PC-3 (cell line): ENCODE measurements around the gene XIRP2. TPM values are rescaled to one million over a fixed set of nuclear protein-coding genes. Genes with fewer than 3 reads are reported as not detected.

Source experiments
- ATAC-seq: fragments of 200-7000 bp; cut with Tn5 transposase; 2 replicates; pipeline ENCODE4 v1.9.1; 2020; ENCODE audit warnings: mild to moderate bottlenecking, moderate library complexity
- BruUV-seq: library from RNA; stranded (reverse); fragments of 400-500 nt; replicated peaks from 2 replicates; lab custom pipeline; 2021; lab: Mats Ljungman, UMichigan
- CTCF ChIA-PET: fragments of 300-600 bp; sonication (Branson Sonifier 250); formaldehyde crosslinking; loops from one replicate; lab custom pipeline; 2022; ENCODE audit warnings: antibody characterized with exemption; lab: Charles Lee
- POLR2A ChIA-PET: fragments of 300-600 bp; sonication (Branson Sonifier 250); formaldehyde crosslinking; loops from one replicate; lab custom pipeline; 2022; ENCODE audit warnings: antibody characterized with exemption; ENCODE audit not compliant: unreplicated experiment; lab: Charles Lee
- DNase-seq: peaks from one replicate; pipeline ENCODE4 v3.0.0-alpha.2; 2015
- H2AFZ ChIP-seq: fragments of 300-600 bp; sonication (generic); 2 replicates; pipeline ENCODE4 v1.6.0; 2016; ENCODE audit warnings: antibody characterized with exemption, low read length
- H3F3A ChIP-seq: fragments of 300-600 bp; sonication (generic); one replicate; pipeline ENCODE4 v1.6.0; 2017; ENCODE audit warnings: antibody characterized with exemption, low read length, control low read depth, mild to moderate bottlenecking; ENCODE audit not compliant: unreplicated experiment
- H3K27ac ChIP-seq: fragments of 300-600 bp; sonication (generic); 2 replicates; pipeline ENCODE4 v1.5.1; 2016; ENCODE audit warnings: mild to moderate bottlenecking, low read length
- H3K27me3 ChIP-seq: fragments of 300-600 bp; sonication (generic); 2 replicates; pipeline ENCODE4 v1.6.1; 2016; ENCODE audit warnings: low read length, mixed read lengths
- H3K36me3 ChIP-seq: fragments of 300-600 bp; sonication (generic); 2 replicates; pipeline ENCODE4 v1.6.1; 2016; ENCODE audit warnings: low read depth, mixed run types, low read length, mixed read lengths
- H3K4me1 ChIP-seq: fragments of 300-600 bp; sonication (generic); 2 replicates; pipeline ENCODE4 v1.5.1; 2016; ENCODE audit warnings: low read length; ENCODE audit not compliant: insufficient read depth
- H3K4me2 ChIP-seq: fragments of 300-600 bp; sonication (generic); 2 replicates; pipeline ENCODE4 v1.6.0; 2016; ENCODE audit warnings: low read length
- H3K4me3 ChIP-seq: fragments of 300-600 bp; sonication (generic); 2 replicates; pipeline ENCODE4 v1.5.1; 2016; ENCODE audit warnings: mild to moderate bottlenecking, low read length, mixed read lengths
- H3K79me2 ChIP-seq: fragments of 300-600 bp; sonication (generic); 2 replicates; pipeline ENCODE4 v1.6.1; 2017; ENCODE audit warnings: low read length, mixed read lengths
- H3K9ac ChIP-seq: fragments of 300-600 bp; sonication (generic); 2 replicates; pipeline ENCODE4 v1.6.0; 2016; ENCODE audit warnings: mild to moderate bottlenecking, low read length
- H3K9me2 ChIP-seq: fragments of 300-600 bp; sonication (generic); replicated peaks from 2 replicates; pipeline ENCODE4 v1.6.1; 2016; ENCODE audit warnings: mixed run types, low read length, mixed read lengths
- H3K9me3 ChIP-seq: fragments of 300-600 bp; sonication (generic); 2 replicates; pipeline ENCODE4 v1.6.1; 2016; ENCODE audit warnings: low read length, mixed read lengths
- H4K20me1 ChIP-seq: fragments of 300-600 bp; sonication (generic); 2 replicates; pipeline ENCODE4 v1.6.1; 2016; ENCODE audit warnings: low read length, mixed read lengths
- EZH2 ChIP-seq: fragments of 300-600 bp; sonication (generic); IDR thresholded peaks from one replicate; pipeline ENCODE4 v1.6.1; 2017; ENCODE audit warnings: antibody characterized with exemption, mild to moderate bottlenecking, low read length; ENCODE audit not compliant: unreplicated experiment
- EZH2phosphoT487 ChIP-seq: fragments of 300-600 bp; sonication (generic); IDR thresholded peaks from 2 replicates; pipeline ENCODE4 v1.6.1; 2018; ENCODE audit warnings: mild to moderate bottlenecking, antibody characterized with exemption, low read length, borderline replicate concordance
- intact Hi-C: fragments of 100-400 bp; cut with micrococcal nuclease; formaldehyde crosslinking; loops from 2 replicates; pipeline ENCODE4 v1.9.0; 2023
- total RNA-seq: library from RNA; depleted of rRNA; stranded (reverse); fragments of >200 nt; gene quantifications from 2 replicates; pipeline ENCODE4 v1.2.3, GENCODE V29; 2014
- TF ChIP-seq, protein P1 (sequence below): fragments of 300-600 bp; sonication (generic); conservative IDR thresholded peaks from 2 replicates; pipeline ENCODE4 v1.5.1; 2017; ENCODE audit warnings: antibody characterized with exemption, low read depth, mild to moderate bottlenecking, low read length

The XIRP2 gene
- total RNA-seq, 1 experiment from 2014 or later = 0.11 TPM

DNA sequence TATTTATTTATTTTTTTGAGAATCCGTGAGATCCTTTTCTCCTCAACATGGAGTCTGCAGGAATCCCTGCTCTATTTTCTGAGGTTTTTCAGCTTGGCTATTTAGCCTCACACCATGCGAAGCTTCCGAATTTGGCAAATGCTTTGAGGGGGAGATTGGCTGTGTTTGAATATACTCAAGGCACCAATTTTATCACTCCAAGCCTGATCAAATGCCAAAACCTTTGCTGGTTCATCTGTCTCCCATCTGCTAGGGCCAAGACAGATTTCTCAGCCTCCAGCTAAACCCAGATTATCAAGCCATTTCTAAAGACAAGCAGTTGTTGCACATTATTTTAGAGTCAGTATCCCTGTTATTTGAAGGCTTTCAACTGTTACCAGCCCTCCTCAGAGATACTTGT, 295.7 kb downstream of the XIRP2 start:
- TF ChIP-seq, protein P1, sequence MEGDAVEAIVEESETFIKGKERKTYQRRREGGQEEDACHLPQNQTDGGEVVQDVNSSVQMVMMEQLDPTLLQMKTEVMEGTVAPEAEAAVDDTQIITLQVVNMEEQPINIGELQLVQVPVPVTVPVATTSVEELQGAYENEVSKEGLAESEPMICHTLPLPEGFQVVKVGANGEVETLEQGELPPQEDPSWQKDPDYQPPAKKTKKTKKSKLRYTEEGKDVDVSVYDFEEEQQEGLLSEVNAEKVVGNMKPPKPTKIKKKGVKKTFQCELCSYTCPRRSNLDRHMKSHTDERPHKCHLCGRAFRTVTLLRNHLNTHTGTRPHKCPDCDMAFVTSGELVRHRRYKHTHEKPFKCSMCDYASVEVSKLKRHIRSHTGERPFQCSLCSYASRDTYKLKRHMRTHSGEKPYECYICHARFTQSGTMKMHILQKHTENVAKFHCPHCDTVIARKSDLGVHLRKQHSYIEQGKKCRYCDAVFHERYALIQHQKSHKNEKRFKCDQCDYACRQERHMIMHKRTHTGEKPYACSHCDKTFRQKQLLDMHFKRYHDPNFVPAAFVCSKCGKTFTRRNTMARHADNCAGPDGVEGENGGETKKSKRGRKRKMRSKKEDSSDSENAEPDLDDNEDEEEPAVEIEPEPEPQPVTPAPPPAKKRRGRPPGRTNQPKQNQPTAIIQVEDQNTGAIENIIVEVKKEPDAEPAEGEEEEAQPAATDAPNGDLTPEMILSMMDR = no peak
- TF ChIP-seq EZH2 (no peak), EZH2phosphoT487 (no peak)
- BruUV-seq = no TSS peak
- POLR2A ChIA-PET = no interaction called here
- H3K36me3 ChIP-seq = no peaks in the 10 kb centered on the region
- no peak overlapping the region for H3K4me2 ChIP-seq
- ATAC-seq = no peak
- peaks cover 21% of the 10 kb centered on the region for H3K4me1 ChIP-seq
- H3K9ac ChIP-seq = no peak overlapping the region
- no peak for DNase-seq
- intact Hi-C loops = no loop called here
- H3K9me2 ChIP-seq = no peaks in the 10 kb centered on the region
- H2AFZ ChIP-seq = no peak overlapping the region
- peaks cover 5% of the 10 kb centered on the region for H3F3A ChIP-seq
- no peaks in the 10 kb centered on the region for H4K20me1 ChIP-seq
- no peaks in the 10 kb centered on the region for H3K79me2 ChIP-seq
- H3K27ac ChIP-seq = no peak overlapping the region
- no peaks in the 10 kb centered on the region for H3K9me3 ChIP-seq
- no peaks in the 10 kb centered on the region for H3K27me3 ChIP-seq
- CTCF ChIA-PET = no interaction called here
- no peak overlapping the region for H3K4me3 ChIP-seq

DNA sequence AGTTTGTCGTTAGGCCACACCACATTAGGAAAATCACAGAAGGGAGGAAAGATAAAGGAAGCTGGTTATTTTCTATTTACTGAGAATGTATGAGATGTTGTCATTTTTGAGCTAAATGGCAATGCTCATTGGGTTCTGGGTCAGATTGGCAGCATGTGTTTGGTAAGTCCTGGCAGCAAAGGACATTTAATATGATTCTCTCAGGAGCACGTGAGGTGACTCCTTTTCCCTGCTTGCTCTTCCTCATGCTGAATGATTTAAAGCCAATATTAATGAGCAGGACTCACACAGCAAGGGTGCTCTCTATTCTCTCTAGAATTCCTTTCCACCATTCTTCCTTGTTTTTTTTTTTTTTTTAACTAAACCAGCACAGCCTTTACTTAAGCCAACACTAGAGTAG, 298.2 kb downstream of the XIRP2 start:
- Histone ChIP-seq H3K27ac (no peak overlapping the region), H3F3A (peaks cover 3% of the 10 kb centered on the region), H3K4me2 (no peak overlapping the region), H3K79me2 (no peaks in the 10 kb centered on the region), H3K9ac (no peak overlapping the region), H3K9me2 (no peaks in the 10 kb centered on the region), H3K27me3 (no peaks in the 10 kb centered on the region), H3K4me1 (peaks cover 18% of the 10 kb centered on the region), H3K9me3 (no peaks in the 10 kb centered on the region), H4K20me1 (no peaks in the 10 kb centered on the region), H3K36me3 (no peaks in the 10 kb centered on the region), H2AFZ (no peak overlapping the region), H3K4me3 (no peak overlapping the region)
- TF ChIP-seq, protein P1 = no peak
- TF ChIP-seq EZH2phosphoT487 = no peak
- intact Hi-C loops = no loop called here
- DNase-seq = no peak
- no peak for ATAC-seq
- CTCF ChIA-PET = no interaction called here
- BruUV-seq = no TSS peak
- POLR2A ChIA-PET = no interaction called here

DNA sequence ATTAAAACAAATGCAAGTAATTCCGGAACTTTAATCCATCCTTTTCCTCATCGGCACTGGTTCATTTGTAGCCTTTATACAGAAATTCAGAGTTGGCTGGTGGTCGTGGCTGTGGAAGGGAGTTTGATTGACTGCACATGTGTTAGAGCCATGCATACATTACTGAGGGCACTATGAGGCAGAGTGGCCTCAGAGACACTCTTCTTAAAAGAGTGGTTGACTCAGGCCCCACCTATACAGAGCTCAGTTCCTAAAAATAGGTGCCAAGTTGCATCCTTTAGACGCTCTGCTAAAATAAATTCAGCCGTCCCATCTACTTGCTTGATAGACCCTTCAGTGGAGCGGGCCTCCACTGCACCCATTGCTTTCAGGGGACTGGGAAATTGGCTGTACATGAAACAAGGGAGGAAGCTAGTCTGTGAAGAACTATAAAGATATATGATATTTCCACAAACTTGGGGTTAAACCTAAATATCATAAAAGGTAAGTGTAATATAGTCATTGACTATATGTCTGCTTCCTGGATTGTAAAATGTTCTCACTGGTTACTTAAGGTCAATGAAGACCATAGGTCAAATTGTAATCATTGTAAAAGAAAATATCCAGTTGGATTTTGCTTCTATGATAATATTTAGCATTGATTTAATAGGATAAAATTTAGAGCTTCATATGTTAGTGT, 298.9 kb downstream of the XIRP2 start:
- no peaks in the 10 kb centered on the region for H3K9me3 ChIP-seq
- no peaks in the 10 kb centered on the region for H3K9me2 ChIP-seq
- no peaks in the 10 kb centered on the region for H3K27me3 ChIP-seq
- H3F3A ChIP-seq = no peaks in the 10 kb centered on the region
- POLR2A ChIA-PET = no interaction called here
- H3K79me2 ChIP-seq = no peaks in the 10 kb centered on the region
- no peak overlapping the region for H3K27ac ChIP-seq
- CTCF ChIA-PET = no interaction called here
- BruUV-seq = no TSS peak
- intact Hi-C loops = no loop called here
- ATAC-seq (no peak), DNase-seq (no peak)
- no peaks in the 10 kb centered on the region for H4K20me1 ChIP-seq
- no peak overlapping the region for H3K9ac ChIP-seq
- no peaks in the 10 kb centered on the region for H3K36me3 ChIP-seq
- peaks cover 18% of the 10 kb centered on the region for H3K4me1 ChIP-seq
- no peak overlapping the region for H2AFZ ChIP-seq
- TF ChIP-seq EZH2phosphoT487 = no peak
- TF ChIP-seq, protein P1 = no peak
- TF ChIP-seq EZH2 = no peak
- H3K4me3 ChIP-seq = no peak overlapping the region
- no peak overlapping the region for H3K4me2 ChIP-seq
